K562 (cell line): ENCODE measurements around the gene RNMT. TPM values are rescaled to one million over a fixed set of nuclear protein-coding genes. Genes with fewer than 3 reads are reported as not detected.
"Not testable (repeated sequence)": the region's sequence is repeated elsewhere in the genome, so short reads cannot be mapped to it uniquely, and the experiment has no call there.

Source experiments
- ATAC-seq: fragments of 200-7000 bp; cut with Tn5 transposase; 3 replicates; pipeline ENCODE4 v1.9.1; 2020; ENCODE audit warnings: moderate library complexity
- BruUV-seq: library from RNA; stranded (reverse); fragments of 400-500 nt; replicated peaks from 2 replicates; lab custom pipeline; 2021; lab: Mats Ljungman, UMichigan
- CTCF ChIA-PET: fragments of 300-600 bp; formaldehyde crosslinking; extraction: SDS; loops from one replicate; lab custom pipeline; 2021; ENCODE audit warnings: low intra/inter-chr PET ratio; lab: Yijun Ruan, JAX
- POLR2A ChIA-PET: fragments of 300-600, 350-650 bp; sonication (Branson Sonifier 250); formaldehyde crosslinking; extraction: SDS; loops from one replicate; lab custom pipeline; 2021; ENCODE audit warnings: antibody characterized with exemption, inconsistent platforms; lab: Yijun Ruan, JAX
- DNase-seq, 4 experiments: peaks; one replicate each; pipeline versions ENCODE4 v3.0.0 to v3.0.0-alpha.2; 2011 to 2018; ENCODE audit warnings: low spot score in 3 of 4, mixed read lengths in 3 of 4; ENCODE audit errors: extremely low read depth in 1 of 4
- FAIRE-seq: peaks from 2 replicates; lab custom pipeline; 2011; peaks lifted over from hg19 to GRCh38; lab: Jason Lieb, UNC
- H2AFZ ChIP-seq: 2 replicates; pipeline ENCODE4 v1.6.0; 2011; ENCODE audit warnings: low read depth, low read length, control low read depth, inconsistent platforms
- H3K27ac ChIP-seq: fragments of 200-600 bp; 3 replicates; pipeline ENCODE4 v1.8.0; 2011; ENCODE audit warnings: low read depth, mild to moderate bottlenecking, control low read depth, inconsistent platforms, low read length, moderate library complexity, mixed read lengths; ENCODE audit errors: extremely low read depth
- H3K27me3 ChIP-seq, 2 experiments: fragments of 300-600 bp in 1 of 2; 2 replicates in 1 of 2; 3 replicates in 1 of 2; pipeline versions ENCODE4 v1.6.0 to v1.8.0; 2011; ENCODE audit warnings: inconsistent platforms in 2 of 2, low read length in 2 of 2, mild to moderate bottlenecking in 1 of 2, mixed read lengths in 1 of 2, moderate library complexity in 1 of 2; ENCODE audit not compliant: control insufficient read depth in 2 of 2, insufficient read depth in 2 of 2
- H3K36me3 ChIP-seq: fragments of 300-600 bp; 3 replicates; pipeline ENCODE4 v1.8.0; 2011; ENCODE audit warnings: mild to moderate bottlenecking, low read length, inconsistent platforms; ENCODE audit not compliant: control insufficient read depth, insufficient read depth
- H3K4me1 ChIP-seq, 2 experiments: fragments of 200-600 bp in 1 of 2; replicated peaks in 1 of 2; 2 replicates in 1 of 2; 3 replicates in 1 of 2; pipeline versions ENCODE4 v1.5.1 to v1.8.0; 2011; ENCODE audit warnings: inconsistent platforms in 2 of 2, low read length in 2 of 2, mild to moderate bottlenecking in 1 of 2, mixed read lengths in 1 of 2, moderate library complexity in 1 of 2; ENCODE audit not compliant: control insufficient read depth in 2 of 2, insufficient read depth in 2 of 2
- H3K4me2 ChIP-seq: 2 replicates; pipeline ENCODE4 v1.6.1; 2011; ENCODE audit warnings: low read length, control low read depth, inconsistent platforms, mixed read lengths; ENCODE audit not compliant: insufficient read depth
- H3K4me3 ChIP-seq: fragments of 200-600 bp; sonication (generic), shearing (Covaris generic); 2 replicates; pipeline ENCODE4 v1.5.1; 2016; ENCODE audit warnings: control low read depth, inconsistent platforms
- H3K79me2 ChIP-seq: fragments of 200-600 bp; 3 replicates; pipeline ENCODE4 v1.8.0; 2011; ENCODE audit warnings: low read length, inconsistent platforms; ENCODE audit not compliant: control insufficient read depth, insufficient read depth
- H3K9ac ChIP-seq, 2 experiments: 2 replicates each; pipeline versions ENCODE4 v1.6.0 to v1.6.1; 2011; ENCODE audit warnings: low read depth in 2 of 2, low read length in 2 of 2, control low read depth in 1 of 2, inconsistent platforms in 1 of 2, mild to moderate bottlenecking in 1 of 2, mixed read lengths in 1 of 2; ENCODE audit not compliant: insufficient read depth in 1 of 2
- H3K9me1 ChIP-seq: one replicate; pipeline ENCODE4 v1.6.0; 2011; ENCODE audit warnings: inconsistent platforms, mild to moderate bottlenecking, low read length, moderate library complexity; ENCODE audit not compliant: control insufficient read depth, insufficient read depth
- H3K9me3 ChIP-seq: replicated peaks from 2 replicates; pipeline ENCODE4 v1.5.1; 2011; ENCODE audit warnings: low read depth, low read length, inconsistent platforms; ENCODE audit not compliant: control insufficient read depth, insufficient read depth
- H4K20me1 ChIP-seq: replicated peaks from 2 replicates; pipeline ENCODE4 v1.6.1; 2011; ENCODE audit warnings: low read length, inconsistent platforms, mixed read lengths; ENCODE audit not compliant: control insufficient read depth, insufficient read depth
- MEIS2 ChIP-seq: fragments of 450-650 bp; IDR thresholded peaks from 2 replicates; pipeline ENCODE4 v1.6.1; 2014; ENCODE audit warnings: mild to moderate bottlenecking; ENCODE audit not compliant: partially characterized antibody
- NR2C1 ChIP-seq, 2 experiments: fragments of 450-650 bp; IDR thresholded peaks; 2 replicates each; pipeline ENCODE4 v1.6.1; 2017; ENCODE audit warnings: mild to moderate bottlenecking in 2 of 2, antibody characterized with exemption in 1 of 2, inconsistent platforms in 1 of 2, missing compliant biosample characterization in 1 of 2, missing genetic modification characterization in 1 of 2
- TRIM24 ChIP-seq, 2 experiments: fragments of 450-650 bp; IDR thresholded peaks; 2 replicates each; pipeline ENCODE4 v1.6.1; 2016
- YY1 ChIP-seq, 3 experiments: IDR thresholded peaks; 2 replicates each; pipeline ENCODE4 v1.6.1; 2011; ENCODE audit warnings: low read length in 2 of 3, mild to moderate bottlenecking in 2 of 3, moderate library complexity in 2 of 3, borderline replicate concordance in 1 of 3, control low read depth in 1 of 3, low read depth in 1 of 3; ENCODE audit not compliant: insufficient read depth in 3 of 3, insufficient replicate concordance in 2 of 3, control insufficient read depth in 1 of 3, insufficient read length in 1 of 3; ENCODE audit errors: extremely low read depth in 1 of 3
- WGBS: fragments of 100-300 bp; shearing (Covaris generic); methylation state at CpG from one replicate; pipeline ENCODE4 v1.1.6; 2016; ENCODE audit warnings: low coverage, mixed read lengths; ENCODE audit not compliant: insufficient coverage; ENCODE audit errors: missing lambda C conversion rate; 5-methylcytosine and 5-hydroxymethylcytosine counted together
- in situ Hi-C: fragments of 300-500 bp; cut with MboI; formaldehyde crosslinking; loops from 4 replicates; pipeline ENCODE4 v1.15.0; 2018; ENCODE audit warnings: inconsistent platforms, mixed read lengths
- intact Hi-C: fragments of 100-400 bp; cut with micrococcal nuclease; formaldehyde crosslinking; loops from 2 replicates; pipeline ENCODE4 v1.14.2; 2022
- polyA plus RNA-seq, 8 experiments: library from polyadenylated mRNA; depleted of rRNA in 4 of 8; stranded (reverse) in 5 of 8; unstranded in 3 of 8; fragments of >200 nt; fragmentation: Nextera tagmentation in 2 of 8; fragmentation: Illumina TruSeq in 1 of 8; extraction: Ambion mirVana in 2 of 8; extraction: Trizol in 1 of 8; gene quantifications; 2 replicates each; pipeline versions ENCODE4 v1.2.1 to v1.2.3, GENCODE V29; 2011 to 2014; ENCODE audit warnings: inconsistent platforms in 1 of 8, missing spikeins in 1 of 8
- total RNA-seq, 7 experiments: library from RNA; depleted of rRNA in 6 of 7; stranded (reverse); fragments of >200 nt in 6 of 7; fragmentation: Illumina TruSeq in 2 of 7; extraction: Trizol in 2 of 7; gene quantifications; 2 replicates each; pipeline versions ENCODE4 v1.2.1 to v1.2.3, GENCODE V29; 2011 to 2021; ENCODE audit warnings: low replicate concordance in 1 of 7

RNMT gene
- total and polyA plus RNA-seq, 9 of the 15 experiments (the other 6 are each of a cell fraction or from before 2014, with no cell fraction given) = 20.2 to 63.4 (median 34.1) TPM

DNA sequence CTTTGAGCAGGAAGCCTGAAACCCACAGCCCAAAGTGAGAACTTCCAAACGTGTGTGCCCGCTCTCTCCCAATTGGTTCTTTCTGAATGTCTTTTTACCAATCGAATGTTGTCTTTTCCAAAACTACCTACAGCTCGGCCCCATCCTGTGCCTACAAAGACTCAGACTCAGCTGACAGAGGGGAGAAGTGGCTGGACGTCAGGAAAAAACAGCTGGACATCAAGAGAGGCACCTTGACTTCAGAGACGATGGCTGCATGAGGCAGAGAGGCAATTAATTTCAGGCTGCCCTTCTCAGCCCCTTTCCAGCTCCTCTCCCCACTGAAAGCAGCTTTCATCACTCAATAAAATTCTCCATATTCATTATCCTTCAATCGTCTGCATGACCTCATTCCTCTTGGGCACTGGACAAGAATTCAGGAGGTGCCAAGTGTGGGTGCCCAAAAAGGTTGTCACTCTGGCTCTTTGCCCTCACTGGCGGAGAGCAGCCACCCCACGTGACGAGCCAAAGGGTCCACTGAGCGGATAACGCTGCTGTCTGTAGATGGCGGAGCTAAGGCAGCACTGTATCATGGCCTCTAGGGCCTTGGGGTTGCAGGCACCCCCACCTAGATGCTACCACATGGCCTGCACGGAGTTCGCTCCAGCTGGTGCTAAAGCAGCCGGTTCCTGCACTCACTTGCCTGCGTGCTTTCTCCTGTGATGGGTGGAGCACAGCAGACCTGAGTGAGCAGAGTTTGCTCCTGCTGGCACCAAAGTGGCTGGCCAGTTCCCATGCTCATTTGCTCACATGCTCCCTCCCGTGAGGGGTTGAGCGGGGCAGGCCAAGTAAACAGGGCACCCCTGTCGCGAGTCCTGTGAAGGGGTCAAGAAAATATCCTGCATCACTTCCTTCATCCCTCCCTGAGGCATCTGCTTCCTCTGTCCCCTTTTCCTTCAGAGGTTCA, 38.0 kb upstream of the RNMT start:
- no peak for FAIRE-seq
- no peak for TF ChIP-seq MEIS2
- TF ChIP-seq TRIM24 (IDR thresholded peaks at IDR 0.05) = no peak
- no peak for TF ChIP-seq NR2C1 (IDR thresholded peaks at IDR 0.05)
- TF ChIP-seq NR2C1 (tag; IDR thresholded peaks at IDR 0.05) = no peak
- H3K4me2 ChIP-seq = no peak overlapping the region
- DNase-seq = no peak
- BruUV-seq = no TSS peak
- H3K9me3 ChIP-seq = no peaks in the 10 kb centered on the region
- no peaks in the 10 kb centered on the region for H3K27me3 ChIP-seq
- no peak overlapping the region for H3K9ac ChIP-seq
- no peak overlapping the region for H3K4me3 ChIP-seq
- intact Hi-C loops (no loop called here), in situ Hi-C loops (no loop called here)
- ChIA-PET POLR2A (no interaction called here), CTCF (no interaction called here)
- H4K20me1 ChIP-seq = peaks cover 18% of the 10 kb centered on the region; the same call in 1 of the 2 replicates
- peak; percentile 27; the same call in 2 of the 3 replicates for ATAC-seq
- no peak overlapping the region for H2AFZ ChIP-seq
- H3K27ac ChIP-seq = no peak overlapping the region
- H3K36me3 ChIP-seq = no peaks in the 10 kb centered on the region
- H3K4me1 ChIP-seq = peaks cover 0 to 6% of the 10 kb centered on the region in 2 experiments; a peak in 2 of 5 replicates
- WGBS = 79% methylated on average over 20 of the region's 21 CpGs
- peaks cover 74% of the 10 kb centered on the region for H3K79me2 ChIP-seq
- H3K9me1 ChIP-seq = no peaks in the 10 kb centered on the region

DNA sequence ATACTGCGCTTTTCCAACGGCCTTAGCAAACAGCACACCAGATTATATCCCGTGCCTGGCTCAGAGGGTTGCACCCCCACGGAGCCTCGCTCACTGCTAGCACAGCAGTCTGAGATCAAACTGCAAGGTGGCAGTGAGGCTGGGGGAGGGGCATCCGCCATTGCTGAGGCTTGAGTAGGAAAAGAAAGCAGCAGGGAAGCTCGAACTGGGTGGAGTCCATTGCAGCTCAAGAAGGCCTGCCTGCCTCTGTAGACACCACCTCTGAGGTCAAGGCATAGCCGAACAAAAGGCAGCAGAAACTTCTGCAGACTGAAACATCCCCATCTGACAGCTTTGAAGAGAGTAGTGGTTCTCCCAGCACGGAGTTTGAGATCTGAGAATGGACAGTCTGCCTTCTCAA, 36.4 kb upstream of the RNMT start:
- H3K4me3 ChIP-seq, H3K9me3 ChIP-seq, FAIRE-seq: not testable (repeated sequence)
- 34% methylated on average over 9 of the region's 9 CpGs for WGBS
- H3K79me2 ChIP-seq = peaks cover 60% of the 10 kb centered on the region
- TF ChIP-seq YY1 (IDR thresholded peaks at IDR 0.05; ENCODE audit: borderline replicate concordance in 1 of 3, control insufficient read depth in 1 of 3, extremely low read depth in 1 of 3, insufficient read depth in 3 of 3, insufficient read length in 1 of 3, insufficient replicate concordance in 2 of 3, low read depth in 1 of 3, low read length in 2 of 3) = peak in 1 of 3 experiments; percentile 56
- TF ChIP-seq, all 486 proteins: peak for 1; not testable (repeated sequence) for 485
- peaks cover 18% of the 10 kb centered on the region; the same call in 1 of the 2 replicates for H4K20me1 ChIP-seq
- H3K9me1 ChIP-seq, H3K27ac ChIP-seq, CTCF ChIA-PET, intact Hi-C loops, ATAC-seq, BruUV-seq, H3K27me3 ChIP-seq, H3K36me3 ChIP-seq, in situ Hi-C loops, H3K4me1 ChIP-seq, H2AFZ ChIP-seq, H3K4me2 ChIP-seq, H3K9ac ChIP-seq: not testable (repeated sequence)
- DNase-seq = peak in 1 of 4 experiments; percentile 20
- POLR2A ChIA-PET = interaction anchor here (0.6 to 0.9 kb wide), 3 partner anchors 11 to 1200 kb away, joined by 3 to 4 read pairs (median 3); no protein-coding TSS in a partner anchor
